AG08396 (cell line): ENCODE measurements around the gene SRSF3.
A peak's percentile ranks its signal among the peaks of the same experiment; 100 is the strongest.

Source experiments
- DNase-seq: peaks from one replicate; pipeline ENCODE4 v3.0.0; 2012; ENCODE audit warnings: low spot score, mixed read lengths

The SRSF3 gene

DNA sequence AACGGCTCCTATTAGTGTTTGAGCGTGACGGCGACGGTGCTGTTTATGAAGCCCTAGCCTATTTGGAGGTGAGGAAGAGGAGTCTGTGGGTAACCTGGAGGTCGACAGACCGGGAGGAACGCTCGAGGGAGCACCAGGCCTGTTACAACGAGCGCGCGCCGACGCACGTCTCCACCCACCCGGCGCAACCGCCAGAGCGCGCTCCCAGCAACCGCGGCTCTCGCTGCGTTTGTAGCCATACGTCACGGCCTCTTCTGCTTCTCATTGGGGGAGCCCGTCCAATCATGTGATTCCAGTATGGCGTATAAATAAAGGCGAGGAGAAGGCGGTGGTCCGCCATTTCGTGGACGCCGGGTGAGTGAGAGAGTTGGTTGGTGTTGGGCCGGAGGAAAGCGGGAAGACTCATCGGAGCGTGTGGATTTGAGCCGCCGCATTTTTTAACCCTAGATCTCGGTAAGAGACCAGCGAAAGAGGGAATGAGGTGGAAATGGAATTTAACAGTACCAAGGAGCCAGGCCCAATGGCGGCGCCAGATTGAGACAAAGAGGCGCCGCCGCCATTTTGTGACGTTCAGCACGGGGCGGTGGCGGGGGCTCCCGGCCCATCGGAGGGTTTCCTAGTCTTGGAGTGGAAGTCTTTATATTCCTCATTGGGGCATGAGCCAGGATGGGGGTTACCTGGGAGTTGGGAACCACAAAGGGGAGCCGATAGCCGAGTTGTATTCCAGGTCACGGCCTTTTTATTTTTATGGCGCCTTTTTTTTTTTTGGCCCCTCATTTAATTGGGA is at the start of gene SRSF3:
SRSF3 (plus strand) TSS at position 334 of the 787 bp plus-strand sequence. CDS start 2,401 bp downstream, outside the sequence.
- DNase-seq: peak; percentile 92

DNA sequence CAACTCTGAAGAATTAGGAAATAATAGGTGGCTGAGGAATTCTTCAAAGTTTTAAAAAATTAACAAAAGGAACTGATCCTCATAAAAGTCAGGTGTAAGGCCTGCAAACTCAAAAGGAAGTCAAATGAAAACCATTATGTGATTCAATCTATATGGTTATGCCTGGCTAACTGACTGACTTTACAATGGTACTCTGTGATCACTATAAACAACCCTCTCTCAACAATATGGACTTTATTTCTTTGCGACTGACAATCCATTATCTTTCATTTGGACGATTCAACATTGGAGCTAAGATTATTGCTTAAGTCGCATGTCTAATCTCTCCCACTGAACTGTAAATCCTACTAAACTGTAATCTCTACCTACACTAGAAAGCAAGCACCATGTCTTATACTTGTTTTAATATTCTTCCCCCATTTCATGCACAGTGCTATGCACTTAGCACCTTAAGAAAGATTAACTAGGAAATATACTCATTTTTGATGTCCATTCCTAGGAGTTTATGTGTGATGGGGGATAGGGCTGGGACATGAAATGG is 48.3 kb upstream of the SRSF3 start:
- DNase-seq: no peak

DNA sequence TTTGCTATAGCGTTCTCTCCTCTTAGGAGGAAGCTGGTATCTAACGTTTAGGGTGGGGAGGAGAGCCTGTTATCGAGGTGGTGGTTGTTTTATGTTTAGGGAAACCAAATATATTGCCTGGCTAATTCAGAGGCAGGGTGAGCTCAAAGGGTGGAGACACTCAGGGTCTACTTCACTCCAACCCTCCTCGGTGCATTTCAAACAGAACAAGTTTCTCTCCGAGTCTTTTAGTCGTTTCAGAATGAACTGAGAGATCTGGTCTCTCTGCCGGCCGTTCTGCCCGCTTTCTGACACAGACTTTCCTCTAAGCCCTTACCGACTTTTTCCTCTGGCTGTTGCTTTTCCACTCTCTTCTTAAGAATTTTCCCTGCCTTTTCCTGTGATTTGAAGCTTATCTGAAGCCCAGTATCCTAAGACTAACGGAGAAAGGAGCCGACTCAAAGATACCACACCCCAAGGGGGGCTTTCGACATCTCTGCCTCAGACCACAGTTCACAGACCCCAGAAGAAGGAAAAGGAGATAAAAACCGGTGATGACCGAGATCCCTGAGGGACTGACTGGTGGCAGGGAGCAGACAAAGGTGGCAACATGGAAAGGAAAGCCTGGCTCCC is 47.7 kb upstream of the SRSF3 start:
- peak; percentile 36 for DNase-seq

DNA sequence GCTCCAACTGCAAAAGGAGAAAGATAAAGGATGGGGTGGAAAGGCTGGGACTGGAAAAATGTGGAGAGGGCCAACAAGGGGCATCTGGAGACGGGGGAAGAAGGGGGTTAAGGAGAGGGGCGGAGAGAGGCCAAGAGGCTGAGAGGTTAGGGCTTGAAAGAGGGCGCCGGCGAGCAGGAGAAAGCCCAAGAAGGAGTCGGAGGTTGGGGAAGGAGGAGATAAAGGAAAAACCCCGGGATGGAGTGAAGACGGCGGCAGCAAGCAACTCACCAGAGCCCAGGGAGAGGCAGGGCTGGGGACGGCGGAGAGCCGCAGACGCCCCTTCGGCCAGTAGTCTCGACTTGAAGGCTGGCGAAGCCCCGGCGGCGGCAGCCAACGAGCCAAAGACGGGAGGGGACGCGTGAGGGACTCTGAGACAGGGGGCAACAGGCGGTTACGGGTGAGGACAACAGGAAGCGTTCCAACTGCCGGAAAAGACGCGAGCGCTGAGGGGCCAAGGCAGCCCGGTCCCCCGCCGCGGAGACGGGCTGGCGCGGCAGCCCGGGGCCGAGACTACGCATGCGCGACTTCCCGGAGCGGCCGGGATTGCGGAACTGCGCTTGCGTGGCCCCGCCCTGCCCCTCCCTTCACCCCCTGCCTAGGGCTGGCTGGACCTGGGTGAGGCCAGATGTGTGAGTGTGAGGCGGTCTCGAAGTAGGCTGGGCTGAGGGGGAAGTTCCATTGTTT is 47.1 kb upstream of the SRSF3 start, which contains the start of gene STK38:
STK38 (minus strand) TSS at position 560 of the 726 bp plus-strand sequence. CDS start 7,277 bp downstream, outside the sequence.
- DNase-seq: peak; percentile 98

DNA sequence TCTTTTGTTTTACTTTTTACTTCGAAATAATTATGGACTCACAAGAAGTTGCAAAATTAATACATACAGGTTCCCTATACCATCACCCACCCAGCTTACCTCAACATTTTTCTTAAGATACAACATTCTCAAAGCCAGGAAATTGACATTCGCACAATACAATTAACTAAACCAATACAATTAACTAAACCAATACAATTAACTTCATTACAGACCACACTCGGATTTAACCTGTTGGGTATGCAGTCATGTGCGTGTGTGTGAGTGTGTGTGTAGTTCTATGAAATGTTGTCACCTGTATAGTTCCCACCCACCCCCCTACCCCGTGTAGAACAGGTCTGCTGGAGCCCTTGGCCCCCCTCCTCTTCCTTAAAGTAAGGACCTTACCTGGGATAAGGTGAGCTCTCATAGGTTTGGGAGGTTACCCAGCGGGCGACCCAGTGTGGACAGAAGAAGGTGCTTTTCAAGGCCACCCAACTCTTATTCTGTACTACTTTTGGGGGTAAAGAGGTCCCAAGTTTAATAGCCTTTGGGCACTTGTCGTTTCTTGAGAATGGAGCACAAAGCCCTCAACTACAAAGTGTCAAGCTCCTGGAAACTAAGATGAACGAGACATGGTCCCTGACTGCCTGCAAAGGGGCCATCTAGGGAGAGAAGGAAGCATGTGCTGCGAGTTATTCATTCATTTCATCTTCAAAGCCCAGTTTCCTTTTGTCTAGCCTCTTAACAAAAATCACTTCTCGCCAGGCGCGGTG is 46.3 kb upstream of the SRSF3 start:
- no peak for DNase-seq

DNA sequence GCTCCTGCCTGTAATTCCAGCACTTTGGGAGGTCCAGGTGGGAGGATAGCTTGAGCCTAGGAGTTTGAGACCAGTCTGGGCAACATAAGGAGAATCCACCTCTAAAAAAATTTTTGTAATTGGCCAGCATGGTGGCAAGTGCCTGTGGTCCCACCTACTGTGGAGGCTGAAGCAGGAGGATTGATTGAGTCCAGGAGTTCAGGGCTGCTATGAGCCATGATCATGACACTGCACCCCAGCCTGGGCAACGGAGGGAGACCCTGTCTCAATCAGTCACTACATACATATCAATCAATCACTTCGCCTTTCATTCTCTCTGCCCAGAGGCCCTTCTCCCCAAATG is 45.8 kb upstream of the SRSF3 start:
- DNase-seq: no peak

DNA sequence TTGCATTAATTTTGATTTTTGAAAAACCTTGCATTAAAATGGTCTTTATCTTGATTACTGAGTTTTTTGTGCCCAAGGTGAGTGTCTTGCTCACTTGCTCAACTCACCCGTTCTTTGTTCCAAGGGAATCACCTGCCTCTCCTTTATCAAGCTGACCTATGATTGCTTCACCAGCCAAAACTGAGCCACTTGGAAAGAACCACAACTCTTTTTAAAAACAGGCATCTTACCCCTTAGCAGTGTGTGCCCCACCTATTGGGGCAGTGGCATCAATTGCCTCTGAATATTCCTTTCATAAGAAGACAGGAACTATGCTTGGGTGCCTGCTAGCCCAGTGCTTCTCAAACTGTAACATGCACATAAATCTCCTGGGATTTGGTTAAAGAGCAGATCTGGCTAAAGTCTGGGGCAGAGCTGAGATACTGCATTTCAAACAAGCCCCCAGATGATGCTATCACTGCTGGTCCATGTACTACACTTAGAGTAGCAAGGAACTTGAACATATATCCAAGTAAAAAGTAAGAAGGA is 43.6 kb upstream of the SRSF3 start:
- DNase-seq: no peak

DNA sequence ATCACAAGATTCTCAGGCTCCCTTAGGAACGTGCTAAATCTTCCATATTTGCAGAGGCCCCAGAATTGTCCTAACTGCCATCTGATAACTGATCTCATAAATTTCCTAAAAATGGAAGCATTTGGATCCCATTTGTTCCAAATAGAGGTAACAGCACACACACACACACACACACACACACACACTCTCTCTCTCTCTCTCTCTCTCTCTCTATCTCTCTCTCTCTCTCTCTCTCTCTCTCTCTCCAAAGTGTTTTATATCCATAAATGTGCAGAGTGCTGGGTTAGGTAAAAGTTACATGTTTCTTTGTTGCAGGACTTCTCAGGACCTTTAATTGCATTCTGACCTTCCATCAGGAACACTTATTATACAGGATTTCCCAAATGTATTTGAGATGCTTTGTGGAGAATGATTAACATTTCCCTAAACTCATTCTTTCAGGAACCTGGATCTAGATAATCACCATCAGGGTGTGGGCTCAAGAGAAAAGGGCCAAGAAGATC is 38.4 kb upstream of the SRSF3 start:
- DNase-seq: no peak

DNA sequence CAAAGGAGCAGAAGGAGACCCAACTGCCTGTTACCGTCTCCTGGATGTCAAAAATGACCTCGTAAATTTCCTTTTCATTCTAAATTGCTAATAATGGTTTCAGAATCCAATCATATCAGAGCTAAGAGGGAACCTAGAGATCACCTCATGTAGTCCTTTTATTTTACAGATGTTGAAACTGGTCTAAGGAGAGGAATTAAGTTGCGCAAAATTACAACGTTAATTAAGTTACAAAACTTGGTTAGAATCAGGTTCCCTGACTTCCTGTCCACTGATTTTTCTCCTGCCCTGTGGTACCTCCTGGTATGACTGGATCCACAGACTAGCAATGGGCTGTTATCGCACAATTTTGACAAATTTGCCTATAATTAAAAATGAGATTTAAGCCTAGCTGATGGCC is 37.9 kb upstream of the SRSF3 start:
- DNase-seq: no peak

DNA sequence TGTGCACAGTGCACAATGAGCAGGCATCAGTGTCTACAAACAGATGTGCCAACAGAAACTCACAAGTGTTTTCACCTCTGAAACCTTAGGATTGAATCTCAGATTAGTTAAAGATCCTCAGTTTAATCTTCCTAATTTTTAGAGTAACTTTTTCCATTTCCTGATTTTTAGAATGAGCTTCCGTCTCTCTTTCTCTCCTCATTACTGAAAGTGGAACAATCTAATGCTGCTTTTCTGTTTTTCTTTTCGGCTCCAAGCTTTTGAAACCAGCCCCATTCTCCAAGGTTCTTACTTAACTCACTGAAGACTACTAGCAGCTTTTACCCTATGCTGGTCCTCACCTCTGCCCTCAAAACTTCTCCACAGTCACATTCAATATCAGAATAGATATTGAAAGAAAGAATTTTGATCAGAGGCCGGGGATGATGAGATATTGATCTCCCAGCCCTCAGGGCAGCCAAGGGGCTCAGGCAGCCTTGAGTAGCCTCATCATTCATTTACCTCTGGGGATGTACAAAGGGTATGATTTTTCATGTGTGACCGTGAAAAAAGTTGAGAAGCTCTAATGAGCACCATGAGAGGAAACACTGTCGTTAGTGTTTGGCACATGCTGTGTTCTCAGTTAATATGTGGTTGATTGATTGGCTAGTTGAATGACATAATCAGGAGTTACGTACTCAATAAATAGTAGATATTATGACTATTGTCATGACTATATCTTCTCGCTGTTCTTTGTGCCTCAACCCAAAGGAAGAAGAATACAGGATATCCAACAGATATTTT is 35.0 kb upstream of the SRSF3 start:
- DNase-seq: no peak

DNA sequence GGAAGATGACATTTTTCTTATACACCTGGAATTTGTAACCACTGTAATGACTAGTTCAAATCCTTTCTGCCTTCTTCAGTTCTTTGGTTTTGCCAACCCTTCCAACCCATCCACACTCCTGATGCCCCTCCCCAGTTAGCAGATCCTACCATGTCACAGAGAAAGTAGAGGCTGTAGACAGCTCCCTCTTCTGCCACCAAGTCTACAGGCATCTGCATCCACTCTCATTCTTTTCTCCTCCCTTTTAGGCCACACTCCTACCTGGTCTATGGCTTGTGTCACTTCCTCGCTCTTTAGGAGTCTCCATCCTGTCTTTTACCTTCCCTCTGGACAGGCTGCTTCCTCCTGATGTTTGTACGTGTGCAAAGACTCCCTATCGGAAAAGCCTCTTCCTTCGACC is 33.3 kb upstream of the SRSF3 start:
- DNase-seq: no peak

DNA sequence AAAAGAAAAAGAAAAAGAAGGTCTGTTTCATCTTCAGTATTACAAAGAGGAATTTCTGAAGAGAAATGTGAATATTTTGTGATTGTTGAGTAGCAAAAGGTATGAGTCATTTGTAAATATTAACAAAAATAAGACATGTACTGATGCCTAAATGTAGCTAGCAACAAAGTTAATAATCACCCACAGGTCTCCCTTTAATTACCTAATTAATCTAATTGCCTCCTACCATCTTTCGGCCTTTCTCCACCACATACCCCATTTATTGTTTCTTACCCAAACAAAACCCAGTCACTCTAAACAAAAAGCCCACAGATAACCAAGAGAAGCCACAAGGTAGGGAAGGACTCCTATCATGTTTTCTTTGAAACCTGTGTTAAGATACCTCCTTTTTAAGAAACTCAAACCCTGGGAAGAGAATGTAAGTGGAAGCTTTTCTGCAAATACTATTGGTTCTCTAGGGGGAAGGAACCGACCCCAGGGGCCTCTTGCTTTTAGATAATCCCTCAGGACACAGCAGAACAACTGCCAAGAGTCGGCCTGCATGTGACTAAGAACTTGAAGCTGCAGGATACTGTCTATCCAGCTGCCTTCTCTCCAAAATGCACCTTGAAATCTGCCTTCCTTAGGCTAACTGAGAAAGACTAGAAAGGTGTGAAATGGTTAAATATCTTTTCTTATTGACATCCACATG is 30.8 kb upstream of the SRSF3 start:
- DNase-seq: no peak

DNA sequence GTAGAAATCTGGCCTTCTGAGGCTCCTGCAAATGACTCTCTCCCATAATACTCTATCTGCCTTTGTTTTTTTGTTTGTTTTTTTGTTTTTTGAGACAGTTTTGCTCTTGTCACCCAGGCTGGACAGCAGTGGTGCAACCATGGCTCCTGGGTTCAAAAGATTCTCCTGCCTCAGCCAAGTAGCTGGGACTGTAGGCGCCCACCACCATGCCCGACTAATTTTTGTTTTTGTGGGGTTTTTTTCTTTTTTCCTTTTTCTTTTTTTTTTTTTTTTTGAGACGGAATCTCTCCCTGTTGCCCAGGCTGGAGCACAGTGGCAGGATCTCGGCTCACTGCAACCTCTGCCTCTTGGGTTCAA is 30.3 kb upstream of the SRSF3 start:
- DNase-seq: no peak

DNA sequence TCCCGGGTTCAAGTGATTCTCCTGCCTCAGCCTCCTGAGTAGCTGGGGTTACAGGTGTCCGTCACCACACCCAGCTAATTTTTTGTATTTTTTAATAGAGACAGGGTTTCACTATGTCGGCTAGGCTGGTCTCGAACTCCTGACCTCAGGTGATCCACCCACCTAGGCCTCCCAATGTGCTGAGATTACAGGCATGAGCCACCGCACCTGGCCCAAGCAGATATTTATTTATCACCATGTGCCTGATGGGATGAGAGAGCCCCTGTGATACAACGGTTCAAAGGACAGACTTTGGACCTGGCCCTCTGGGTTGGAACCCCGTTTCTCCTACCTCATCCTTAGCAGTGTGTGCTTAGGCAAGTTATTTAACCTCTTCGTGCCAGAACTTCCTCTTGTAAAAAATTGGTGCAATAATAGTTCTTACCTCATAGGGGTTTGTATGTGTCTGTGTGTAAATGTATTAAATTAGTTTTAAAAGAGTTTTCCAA is 27.7 kb upstream of the SRSF3 start:
- no peak for DNase-seq

DNA sequence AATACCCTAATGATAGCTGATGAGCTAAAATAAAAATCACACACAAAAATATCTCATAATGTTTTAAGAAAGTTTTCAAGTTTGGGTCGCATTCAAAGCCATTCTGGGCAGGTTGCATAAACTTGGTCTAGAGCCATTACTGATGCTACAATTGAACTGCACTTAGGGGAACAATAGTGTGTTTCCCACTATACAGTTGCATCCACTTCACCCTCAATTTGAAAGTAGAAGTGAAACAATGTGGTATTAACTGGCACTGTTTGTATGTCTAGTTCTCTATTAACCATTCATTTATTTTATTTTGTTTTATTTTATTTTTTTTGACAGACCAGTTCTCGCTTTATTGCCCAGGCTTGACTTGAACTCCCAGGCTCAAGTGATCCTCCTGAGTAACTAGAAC is 23.9 kb upstream of the SRSF3 start:
- DNase-seq: no peak

DNA sequence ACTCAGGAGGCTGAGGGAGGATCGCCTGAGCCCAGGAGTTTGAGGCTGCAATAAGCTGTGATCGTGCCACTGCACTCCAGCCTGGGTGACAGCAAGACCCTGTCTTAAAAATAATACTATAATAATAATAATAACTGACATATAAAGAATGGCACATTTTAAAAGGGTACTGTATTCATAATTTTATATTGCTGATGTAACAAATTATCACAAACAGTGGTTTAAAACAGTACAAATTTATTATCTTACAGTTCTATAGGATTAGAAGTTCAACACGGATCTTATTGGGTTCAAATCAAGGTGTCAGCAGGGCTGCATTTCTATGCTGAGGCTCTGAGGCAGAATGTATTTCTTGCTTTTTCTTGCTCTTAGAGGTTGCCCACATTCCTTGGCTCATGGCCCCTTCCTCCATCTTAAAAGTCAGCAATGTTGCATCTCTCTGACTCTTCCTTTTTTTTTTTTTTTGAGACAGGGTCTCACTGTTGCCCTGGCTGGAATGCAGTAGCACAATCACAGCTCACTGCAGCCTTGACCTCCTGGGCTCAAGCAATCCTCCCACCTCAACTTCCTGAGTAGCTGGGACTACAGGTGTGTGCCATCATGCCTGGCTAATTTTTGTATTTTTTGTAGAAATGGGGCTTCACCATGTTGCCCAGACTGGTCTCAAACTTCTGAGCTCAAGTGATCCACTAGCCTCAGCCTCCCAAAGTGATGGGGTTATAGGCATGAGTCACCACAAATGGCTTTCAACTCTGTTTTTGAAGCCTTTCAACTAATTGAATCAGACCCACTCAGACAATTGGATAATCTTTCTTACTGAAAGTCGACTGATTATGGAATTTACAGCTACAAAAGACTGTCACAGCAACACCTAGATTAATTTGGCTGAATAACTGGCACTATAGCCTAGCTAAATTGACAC is 22.8 kb upstream of the SRSF3 start:
- DNase-seq: no peak

DNA sequence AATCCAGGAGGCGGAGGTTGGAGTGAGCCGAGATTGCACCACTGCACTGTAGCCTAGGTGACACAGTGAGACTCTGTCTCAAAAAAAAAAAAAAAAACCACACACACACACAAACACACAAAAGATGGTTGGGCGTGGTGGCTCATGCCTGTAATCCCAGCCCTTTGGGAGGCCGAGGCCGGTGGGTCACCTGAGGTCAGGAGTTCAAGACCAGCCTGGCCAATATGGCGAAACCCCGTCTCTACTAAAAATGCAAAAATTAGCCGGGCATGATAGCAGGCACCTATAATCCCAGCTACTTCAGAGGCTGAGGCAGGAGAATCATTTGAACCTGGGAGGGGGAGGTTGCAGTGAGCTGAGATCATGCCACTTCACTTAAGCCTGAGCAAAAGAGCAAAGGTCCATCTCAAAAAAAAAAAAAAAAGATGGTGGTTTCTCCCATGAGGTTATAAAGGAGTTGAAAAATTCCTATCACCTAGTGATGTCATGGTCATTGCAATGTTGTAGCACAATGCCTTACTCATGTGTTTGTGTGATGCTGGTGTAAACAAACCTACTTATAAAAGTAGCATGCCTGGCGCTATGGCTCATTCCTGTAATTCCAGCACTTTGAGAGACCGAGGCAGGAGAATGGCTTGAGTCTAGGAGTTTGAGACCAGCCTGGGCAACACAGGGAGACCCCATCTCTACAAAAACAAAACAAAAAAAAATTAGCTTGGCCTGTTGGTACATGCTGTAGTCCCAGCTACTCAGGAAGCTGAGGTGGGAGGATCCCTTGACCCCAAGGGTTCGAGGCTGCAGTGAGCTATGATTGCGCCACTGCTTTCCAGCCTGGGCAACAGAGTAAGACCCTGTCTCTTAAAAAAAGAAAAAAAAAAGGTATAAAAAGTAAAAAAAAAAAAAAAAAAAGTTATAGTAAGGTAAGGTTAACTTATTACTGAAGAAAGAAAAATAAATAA is 21.5 kb upstream of the SRSF3 start:
- peak; percentile 33 for DNase-seq

DNA sequence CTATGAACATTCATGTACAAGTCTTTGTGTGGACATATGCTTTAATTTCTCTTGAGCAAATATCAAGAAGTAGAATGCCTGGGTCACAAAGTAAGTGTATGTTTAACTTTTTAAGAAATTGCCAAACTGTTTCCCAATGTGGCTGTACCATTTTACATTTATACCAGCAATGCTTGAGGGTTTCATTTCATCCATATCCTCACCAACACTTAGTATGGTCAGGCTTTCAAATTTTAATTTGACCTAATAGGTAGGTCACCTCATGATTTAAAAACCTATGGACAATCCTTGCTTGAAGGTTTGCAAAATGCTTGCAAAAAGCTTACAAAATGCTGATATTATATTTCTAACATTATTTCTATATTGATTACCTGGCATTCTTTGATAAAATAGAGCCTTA is 19.5 kb upstream of the SRSF3 start:
- no peak for DNase-seq
